ENCODE results near the gene PIGV. TPM values are rescaled to one million over a fixed set of nuclear protein-coding genes. Genes with fewer than 3 reads are reported as not detected.

Gene PIGV
- total and polyA plus RNA-seq, 2 donors (not counting 1 experiment from before 2014, with no cell fraction given) = 9.2 to 17.4 TPM

GRCh38 chr1:26748351-26748750 lies 39.4 kb upstream of the PIGV start:
- Mint-ChIP-seq H3K4me3 (no peak overlapping the region), H3K9me3 (ENCODE audit: insufficient read depth) (no peaks in the 10 kb centered on the region), H3K27ac (peak overlapping the region; percentile 46), H3K27me3 (no peaks in the 10 kb centered on the region), H3K4me1 (peaks cover 72% of the 10 kb centered on the region)
- H3K36me3 ChIP-seq (replicated peaks in 1 of 2; ENCODE audit: control extremely low read depth in 1 of 2, control insufficient read depth in 1 of 2, extremely low read depth in 1 of 2, insufficient read depth in 2 of 2, low read length in 1 of 2) = peaks cover 0 to 60% of the 10 kb centered on the region in 2 experiments
- peaks cover 31% of the 10 kb centered on the region for H4K20me1 ChIP-seq (ENCODE audit: control insufficient read depth, insufficient read depth, low read length, poor library complexity, severe bottlenecking)
- peak overlapping the region; percentile 3 for H3K9ac ChIP-seq (ENCODE audit: low read length)
- H3K4me2 ChIP-seq (replicated peaks; ENCODE audit: low read depth, low read length, poor library complexity, severe bottlenecking) = no peak overlapping the region
- H3K79me2 ChIP-seq (ENCODE audit: control insufficient read depth, insufficient read depth, low read length) = peaks cover 83% of the 10 kb centered on the region
- ChIA-PET POLR2A (interaction anchor here (0.6 kb wide), 1 partner anchor 31 kb away, joined by 3 read pairs; no protein-coding TSS in a partner anchor), CTCF (interaction anchor here (0.6 to 1.4 kb wide), 6 partner anchors 25 to 350 kb away, joined by 3 to 4 read pairs (median 4); no protein-coding TSS in a partner anchor)
- no peaks in the 10 kb centered on the region for H3K9me3 ChIP-seq (ENCODE audit: control extremely low read depth in 1 of 3, control insufficient read depth in 2 of 3, insufficient read depth in 1 of 3, low read length in 2 of 3)
- ATAC-seq (ENCODE audit: low read depth) (no peak), DNase-seq (no peak)
- H3K4me3 ChIP-seq (ENCODE audit: control extremely low read depth in 1 of 5, extremely low read depth in 1 of 5, insufficient read depth in 1 of 5, low read depth in 2 of 5, low read length in 4 of 5) = no peak overlapping the region
- H3K27ac ChIP-seq (ENCODE audit: low read length in 2 of 2) = peak overlapping the region in 1 of 2 donors; percentile 53
- peaks cover 50 to 59% of the 10 kb centered on the region in 2 donors for H3K4me1 ChIP-seq (ENCODE audit: control insufficient read depth in 2 of 2, insufficient read depth in 2 of 2, low read length in 2 of 2)
- H2AFZ ChIP-seq (ENCODE audit: insufficient read depth, low read depth, low read length, poor library complexity, severe bottlenecking) = no peak overlapping the region
- no peaks in the 10 kb centered on the region for H3K27me3 ChIP-seq (replicated peaks in 1 of 4; ENCODE audit: control extremely low read depth in 1 of 4, control insufficient read depth in 3 of 4, insufficient read depth in 4 of 4, low read length in 3 of 4)
- 100% methylated on average over 1 of the region's 1 CpG for WGBS (ENCODE audit: insufficient coverage)
- intact Hi-C loops (cut with micrococcal nuclease) = no loop called here
- no peak for TF ChIP-seq CTCF (IDR thresholded peaks at IDR 0.05)
- no peak for TF ChIP-seq EZH2 (IDR thresholded peaks at IDR 0.05; ENCODE audit: borderline replicate concordance, insufficient read depth, low read depth, low read length, poor library complexity, severe bottlenecking)

GRCh38 chr1:26749458-26749857 lies 38.3 kb upstream of the PIGV start:
- CTCF ChIA-PET = no interaction called here

More at GRCh38 chr1:26749458-26749857, 38.3 kb upstream of the PIGV start:
- H3K27me3 Mint-ChIP-seq = no peaks in the 10 kb centered on the region
- POLR2A ChIA-PET = no interaction called here
- peaks cover 0 to 68% of the 10 kb centered on the region in 2 experiments for H3K36me3 ChIP-seq (replicated peaks in 1 of 2; ENCODE audit: control extremely low read depth in 1 of 2, control insufficient read depth in 1 of 2, extremely low read depth in 1 of 2, insufficient read depth in 2 of 2, low read length in 1 of 2)
- TF ChIP-seq CTCF (IDR thresholded peaks at IDR 0.05) = no peak
- no peak for TF ChIP-seq EZH2 (IDR thresholded peaks at IDR 0.05; ENCODE audit: borderline replicate concordance, insufficient read depth, low read depth, low read length, poor library complexity, severe bottlenecking)
- H3K4me1 Mint-ChIP-seq = peaks cover 64% of the 10 kb centered on the region
- H3K9me3 ChIP-seq (ENCODE audit: control extremely low read depth in 1 of 3, control insufficient read depth in 2 of 3, insufficient read depth in 1 of 3, low read length in 2 of 3) = no peaks in the 10 kb centered on the region
- no peak overlapping the region for H3K27ac Mint-ChIP-seq
- no peak overlapping the region for H3K9ac ChIP-seq (ENCODE audit: low read length)
- H3K4me3 ChIP-seq (ENCODE audit: control extremely low read depth in 1 of 5, extremely low read depth in 1 of 5, insufficient read depth in 1 of 5, low read depth in 2 of 5, low read length in 4 of 5) = no peak overlapping the region
- H2AFZ ChIP-seq (ENCODE audit: insufficient read depth, low read depth, low read length, poor library complexity, severe bottlenecking) = no peak overlapping the region
- H3K4me2 ChIP-seq (replicated peaks; ENCODE audit: low read depth, low read length, poor library complexity, severe bottlenecking) = no peak overlapping the region
- H3K4me3 Mint-ChIP-seq = no peak overlapping the region
- intact Hi-C loops (cut with micrococcal nuclease) = no loop called here
- peaks cover 39 to 48% of the 10 kb centered on the region in 2 donors for H3K4me1 ChIP-seq (ENCODE audit: control insufficient read depth in 2 of 2, insufficient read depth in 2 of 2, low read length in 2 of 2)
- peaks cover 94% of the 10 kb centered on the region for H3K79me2 ChIP-seq (ENCODE audit: control insufficient read depth, insufficient read depth, low read length)
- no peaks in the 10 kb centered on the region for H3K9me3 Mint-ChIP-seq (ENCODE audit: insufficient read depth)
- WGBS (ENCODE audit: insufficient coverage) = 97% methylated on average over 4 of the region's 5 CpGs
- DNase-seq (no peak), ATAC-seq (ENCODE audit: low read depth) (no peak)
- peaks cover 40% of the 10 kb centered on the region for H4K20me1 ChIP-seq (ENCODE audit: control insufficient read depth, insufficient read depth, low read length, poor library complexity, severe bottlenecking)
- no peaks in the 10 kb centered on the region for H3K27me3 ChIP-seq (replicated peaks in 1 of 4; ENCODE audit: control extremely low read depth in 1 of 4, control insufficient read depth in 3 of 4, insufficient read depth in 4 of 4, low read length in 3 of 4)
- peak overlapping the region in 1 of 2 donors; percentile 67 for H3K27ac ChIP-seq (ENCODE audit: low read length in 2 of 2)
